Measurements from ENCODE around the gene BMP3. TPM values are rescaled to one million over a fixed set of nuclear protein-coding genes. Genes with fewer than 3 reads are reported as not detected.
A peak's percentile ranks its signal among the peaks of the same experiment; 100 is the strongest.
"Not testable (repeated sequence)": the region's sequence is repeated elsewhere in the genome, so short reads cannot be mapped to it uniquely, and the experiment has no call there.

The BMP3 gene
- total and polyA plus RNA-seq, 10 of the 15 experiments (the other 5 are each of a cell fraction or from before 2014, with no cell fraction given): 0.37 to 1.4 (median 0.88) TPM

DNA sequence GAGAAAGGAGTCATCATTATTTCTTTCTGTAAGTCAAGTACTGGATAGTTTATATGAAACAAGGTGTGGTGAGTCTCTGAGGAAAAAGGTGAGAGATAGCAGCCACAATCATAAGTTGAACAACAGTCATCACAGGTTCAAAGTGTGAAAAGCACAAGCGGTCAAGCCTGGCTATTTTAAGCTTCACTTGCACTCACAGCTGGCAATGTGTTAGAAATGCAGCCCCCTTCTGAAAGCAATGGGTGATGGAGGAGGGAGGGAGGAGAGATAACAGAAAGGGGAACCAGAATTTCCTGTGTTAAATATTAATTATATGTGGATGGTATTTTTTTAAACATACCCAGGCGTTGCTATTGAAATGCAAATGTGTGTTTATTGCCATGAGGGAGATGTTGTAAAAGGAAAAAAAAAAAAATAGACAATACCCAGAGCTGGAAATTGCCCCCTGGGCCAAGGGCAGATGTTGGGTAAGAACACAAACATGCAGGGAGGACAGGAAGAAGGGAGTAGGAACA is 26.9 kb upstream of the BMP3 start (continued):
- TF ChIP-seq KDM1A (IDR thresholded peaks at IDR 0.05; ENCODE audit: borderline replicate concordance) (no peak), GATAD2B (conservative IDR thresholded peaks at IDR 0.05; ENCODE audit: low read depth) (peak; percentile 69), MTA2 (IDR thresholded peaks at IDR 0.05; ENCODE audit: low read depth) (peak; percentile 99), MXI1 (IDR thresholded peaks at IDR 0.05; ENCODE audit: low read depth, low read length) (no peak), IKZF2 (IDR thresholded peaks at IDR 0.05) (peak; percentile 98), ASH2L (IDR thresholded peaks at IDR 0.05; ENCODE audit: borderline replicate concordance, low read depth) (no peak), POLR2A (IDR thresholded peaks at IDR 0.05; ENCODE audit: low read depth, low read length) (no peak)

- RAD21 ChIA-PET (ENCODE audit: unreplicated experiment): interaction anchor here (1.3 kb wide), 1 partner anchor 33 kb away, joined by 3 read pairs; no protein-coding TSS in a partner anchor
Observed at GRCh38 chr4:81007417-81007816, 23.1 kb upstream of the BMP3 start.

DNA sequence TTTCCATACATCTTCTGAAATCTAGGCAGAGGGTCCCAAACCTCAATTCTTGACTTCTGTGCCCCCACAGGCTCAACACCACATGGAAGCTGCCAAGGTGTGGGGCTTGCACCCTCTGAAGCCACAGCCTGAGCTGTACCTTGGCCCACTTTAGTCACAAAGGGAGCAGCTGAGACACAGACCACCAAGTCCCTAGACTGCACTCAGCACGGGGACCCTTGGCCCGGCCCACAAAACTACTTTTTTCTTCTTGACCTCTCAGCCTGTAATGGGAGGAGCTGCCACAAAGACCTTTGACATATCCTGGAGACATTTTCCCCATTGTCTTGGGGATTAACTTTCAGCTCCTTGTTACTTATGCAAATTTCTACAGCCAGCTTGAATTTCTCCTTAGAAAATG is 13.9 kb upstream of the BMP3 start:
- CTCF ChIA-PET; H3K79me2 ChIP-seq (ENCODE audit: control insufficient read depth, insufficient read depth, low read length); H3K4me1 ChIP-seq (ENCODE audit: control insufficient read depth, insufficient read depth, low read length); H3K36me3 ChIP-seq (ENCODE audit: control insufficient read depth in 2 of 2, insufficient read depth in 2 of 2, low read length in 1 of 2); H2AFZ ChIP-seq (ENCODE audit: control insufficient read depth, low read depth, low read length); SMC1A ChIA-PET (ENCODE audit: uncharacterized antibody, unreplicated experiment); H3K9ac ChIP-seq (ENCODE audit: control insufficient read depth, insufficient read depth, low read length); ATAC-seq; POLR2A ChIA-PET; H3K27me3 ChIP-seq (replicated peaks in 1 of 2; ENCODE audit: control insufficient read depth in 2 of 2, insufficient read depth in 2 of 2, low read length in 1 of 2); H3K4me3 ChIP-seq; H3K4me2 ChIP-seq (ENCODE audit: control insufficient read depth, insufficient read depth); intact Hi-C loops (cut with micrococcal nuclease; ENCODE audit: unreplicated experiment); FAIRE-seq; RAD21 ChIA-PET (ENCODE audit: unreplicated experiment); BruUV-seq (replicated peaks); DNase-seq (ENCODE audit: low read depth, low spot score); H4K20me1 ChIP-seq (ENCODE audit: control insufficient read depth, insufficient read depth); H3K27ac ChIP-seq (ENCODE audit: control insufficient read depth, insufficient read depth); H3K9me3 ChIP-seq (replicated peaks; ENCODE audit: control insufficient read depth, insufficient read depth, low read length); in situ Hi-C loops (cut with MboI): not testable (repeated sequence)
- 15% methylated on average over 2 of the region's 2 CpGs for WGBS (ENCODE audit: insufficient coverage, insufficient replicate concordance, low lambda C conversion rate, missing lambda C conversion rate)

More at GRCh38 chr4:81007417-81007816, 23.1 kb upstream of the BMP3 start:
- Histone ChIP-seq H3K36me3 (ENCODE audit: control insufficient read depth in 2 of 2, insufficient read depth in 2 of 2, low read length in 1 of 2) (no peaks in the 10 kb centered on the region), H3K9ac (ENCODE audit: control insufficient read depth, insufficient read depth, low read length) (no peak overlapping the region), H3K27ac (ENCODE audit: control insufficient read depth, insufficient read depth) (no peak overlapping the region), H3K4me3 (no peak overlapping the region), H4K20me1 (ENCODE audit: control insufficient read depth, insufficient read depth) (no peaks in the 10 kb centered on the region), H3K79me2 (ENCODE audit: control insufficient read depth, insufficient read depth, low read length) (no peaks in the 10 kb centered on the region), H2AFZ (ENCODE audit: control insufficient read depth, low read depth, low read length) (no peak overlapping the region), H3K4me2 (ENCODE audit: control insufficient read depth, insufficient read depth) (no peak overlapping the region), H3K27me3 (replicated peaks in 1 of 2; ENCODE audit: control insufficient read depth in 2 of 2, insufficient read depth in 2 of 2, low read length in 1 of 2) (no peaks in the 10 kb centered on the region), H3K4me1 (ENCODE audit: control insufficient read depth, insufficient read depth, low read length) (peaks cover 6% of the 10 kb centered on the region; the same call in 1 of the 2 replicates), H3K9me3 (replicated peaks; ENCODE audit: control insufficient read depth, insufficient read depth, low read length) (no peaks in the 10 kb centered on the region; the same call in 2 of the 3 replicates)
- CTCF ChIA-PET: interaction anchor here (0.7 to 4.7 kb wide), 4 partner anchors 17 to 641 kb away, joined by 3 to 17 read pairs (median 3); no protein-coding TSS in a partner anchor
- no TSS peak for BruUV-seq (replicated peaks)
- FAIRE-seq: no peak
- no peak for ATAC-seq
- WGBS (ENCODE audit: insufficient coverage, insufficient replicate concordance, low lambda C conversion rate, missing lambda C conversion rate): 41% methylated on average over 2 of the region's 2 CpGs
- SMC1A ChIA-PET (ENCODE audit: uncharacterized antibody, unreplicated experiment): interaction anchor here (1.2 kb wide), 1 partner anchor 32 kb away, joined by 4 read pairs; no protein-coding TSS in a partner anchor
- no peak for TF ChIP-seq IKZF1 (conservative IDR thresholded peaks at IDR 0.05)
- POLR2A ChIA-PET: no interaction called here
- intact Hi-C loops (cut with micrococcal nuclease; ENCODE audit: unreplicated experiment): no loop called here
- in situ Hi-C loops (cut with MboI): no loop called here
- DNase-seq (ENCODE audit: low read depth, low spot score): no peak
